Endothelial cell of umbilical vein (primary cell): ENCODE measurements around the gene CRYBG2.

Experiments used
- FOS ChIP-seq: IDR thresholded peaks from 2 replicates; pipeline ENCODE4 v1.6.1; 2011; ENCODE audit warnings: mild to moderate bottlenecking, low read length, moderate library complexity, borderline replicate concordance; ENCODE audit not compliant: insufficient read depth
- POLR2A ChIP-seq: IDR thresholded peaks from 2 replicates; pipeline ENCODE4 v1.6.1; 2012; ENCODE audit warnings: low read depth, mild to moderate bottlenecking, control low read depth, low read length
- POLR2AphosphoS5 ChIP-seq: IDR thresholded peaks from 2 replicates; pipeline ENCODE4 v1.6.1; 2012; ENCODE audit warnings: low read depth, mild to moderate bottlenecking, control low read depth, low read length, moderate library complexity; ENCODE audit not compliant: insufficient read depth
- TF ChIP-seq, protein P1 (sequence below): IDR thresholded peaks from 2 replicates; pipeline ENCODE4 v1.6.1; 2011; ENCODE audit not compliant: insufficient read depth, insufficient read length
- TF ChIP-seq, protein P2 (sequence below), 2 donors: IDR thresholded peaks; 1 replicate in 1 of 2; 2 replicates in 1 of 2; pipeline ENCODE4 v1.5.1; 2011; ENCODE audit warnings: low read length in 2 of 2, mild to moderate bottlenecking in 2 of 2, moderate library complexity in 2 of 2, control low read depth in 1 of 2, inconsistent platforms in 1 of 2, low read depth in 1 of 2; ENCODE audit not compliant: insufficient read depth in 1 of 2; ENCODE audit errors: extremely low read depth in 1 of 2

DNA sequence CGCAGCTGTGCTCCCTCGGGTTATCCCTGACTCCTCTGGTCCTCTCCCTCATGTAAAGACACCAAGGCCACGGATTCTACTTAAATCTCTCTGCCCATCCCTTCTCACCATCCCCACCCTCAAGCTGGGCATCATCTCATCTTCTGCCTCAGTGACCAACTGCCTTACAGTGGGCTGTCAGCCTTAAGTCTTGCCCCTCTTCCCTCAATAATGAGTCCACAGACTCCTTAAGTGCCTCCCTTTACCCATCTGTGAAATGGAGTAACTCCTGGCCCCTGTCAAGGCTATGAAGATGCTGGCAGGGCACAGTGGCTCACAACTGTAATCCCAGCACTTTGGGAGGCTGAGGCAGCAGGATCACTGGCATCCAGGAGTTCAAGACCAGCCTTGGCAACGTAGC, 62.0 kb downstream of the CRYBG2 start:
- TF ChIP-seq POLR2AphosphoS5 = no peak
- TF ChIP-seq, protein P1, sequence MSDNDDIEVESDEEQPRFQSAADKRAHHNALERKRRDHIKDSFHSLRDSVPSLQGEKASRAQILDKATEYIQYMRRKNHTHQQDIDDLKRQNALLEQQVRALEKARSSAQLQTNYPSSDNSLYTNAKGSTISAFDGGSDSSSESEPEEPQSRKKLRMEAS = no peak
- TF ChIP-seq, protein P2, sequence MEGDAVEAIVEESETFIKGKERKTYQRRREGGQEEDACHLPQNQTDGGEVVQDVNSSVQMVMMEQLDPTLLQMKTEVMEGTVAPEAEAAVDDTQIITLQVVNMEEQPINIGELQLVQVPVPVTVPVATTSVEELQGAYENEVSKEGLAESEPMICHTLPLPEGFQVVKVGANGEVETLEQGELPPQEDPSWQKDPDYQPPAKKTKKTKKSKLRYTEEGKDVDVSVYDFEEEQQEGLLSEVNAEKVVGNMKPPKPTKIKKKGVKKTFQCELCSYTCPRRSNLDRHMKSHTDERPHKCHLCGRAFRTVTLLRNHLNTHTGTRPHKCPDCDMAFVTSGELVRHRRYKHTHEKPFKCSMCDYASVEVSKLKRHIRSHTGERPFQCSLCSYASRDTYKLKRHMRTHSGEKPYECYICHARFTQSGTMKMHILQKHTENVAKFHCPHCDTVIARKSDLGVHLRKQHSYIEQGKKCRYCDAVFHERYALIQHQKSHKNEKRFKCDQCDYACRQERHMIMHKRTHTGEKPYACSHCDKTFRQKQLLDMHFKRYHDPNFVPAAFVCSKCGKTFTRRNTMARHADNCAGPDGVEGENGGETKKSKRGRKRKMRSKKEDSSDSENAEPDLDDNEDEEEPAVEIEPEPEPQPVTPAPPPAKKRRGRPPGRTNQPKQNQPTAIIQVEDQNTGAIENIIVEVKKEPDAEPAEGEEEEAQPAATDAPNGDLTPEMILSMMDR (IDR thresholded peaks at IDR 0.05; ENCODE audit: extremely low read depth in 1 of 2, insufficient read depth in 1 of 2, low read depth in 1 of 2, low read length in 2 of 2) = no peak
- no peak for TF ChIP-seq FOS
- no peak for TF ChIP-seq POLR2A
